SIG-M5 treated with dmso at 0.1 percent for 504 hours (cell line): ENCODE measurements around the gene EVI5.

Experiments used
- DNase-seq: peaks from one replicate; lab custom pipeline; 2025; ENCODE audit not compliant: unreplicated experiment; lab: John Stamatoyannopoulos, UW

The EVI5 gene

GRCh38 chr1:92784639-92785500 lies at the start of gene EVI5:
TSS of gene EVI5 (minus strand) at chr1:92785108. CDS start at chr1:92736546, 48,562 bp downstream.
- DNase-seq: peak; percentile 94

GRCh38 chr1:92834617-92835016 lies 49.7 kb upstream of the EVI5 start:
- no peak for DNase-seq

GRCh38 chr1:92833840-92834239 lies 48.9 kb upstream of the EVI5 start:
- DNase-seq: no peak

- DNase-seq: no peak
Measured at GRCh38 chr1:92832537-92833114, 47.7 kb upstream of the EVI5 start.

GRCh38 chr1:92831762-92832536 lies 47.0 kb upstream of the EVI5 start, which contains the start of gene RPL5:
TSS of gene RPL5 (plus strand) at chr1:92832040. CDS start at chr1:92832115, 75 bp downstream.
- peak; percentile 93 for DNase-seq

GRCh38 chr1:92831368-92831761 lies 46.5 kb upstream of the EVI5 start:
- no peak for DNase-seq

GRCh38 chr1:92826792-92827191 lies 41.9 kb upstream of the EVI5 start:
- DNase-seq: no peak

GRCh38 chr1:92822879-92823278 lies 38.0 kb upstream of the EVI5 start:
- no peak for DNase-seq

- DNase-seq: no peak
Measured at GRCh38 chr1:92820551-92820950, 35.6 kb upstream of the EVI5 start.

- DNase-seq: no peak
Measured at GRCh38 chr1:92820024-92820423, 35.1 kb upstream of the EVI5 start.

GRCh38 chr1:92817986-92818764 lies 33.3 kb upstream of the EVI5 start:
- peak; percentile 21 for DNase-seq

- no peak for DNase-seq
Measured at GRCh38 chr1:92817137-92817697, 32.3 kb upstream of the EVI5 start.

- no peak for DNase-seq
Measured at GRCh38 chr1:92816732-92817131, 31.8 kb upstream of the EVI5 start.

GRCh38 chr1:92808381-92808780 lies 23.5 kb upstream of the EVI5 start:
- no peak for DNase-seq

GRCh38 chr1:92805216-92805615 lies 20.3 kb upstream of the EVI5 start:
- DNase-seq: no peak

GRCh38 chr1:92804721-92805201 lies 19.9 kb upstream of the EVI5 start:
- DNase-seq: no peak

GRCh38 chr1:92803140-92803887 lies 18.4 kb upstream of the EVI5 start:
- DNase-seq: no peak

- no peak for DNase-seq
Measured at GRCh38 chr1:92797961-92798360, 13.1 kb upstream of the EVI5 start.

- no peak for DNase-seq
Measured at GRCh38 chr1:92797297-92797696, 12.4 kb upstream of the EVI5 start.

GRCh38 chr1:92795166-92795565 lies 10.3 kb upstream of the EVI5 start:
- no peak for DNase-seq
